Measurements from ENCODE around the gene KDM3B.
A peak's percentile ranks its signal among the peaks of the same experiment; 100 is the strongest.

Gene KDM3B

DNA sequence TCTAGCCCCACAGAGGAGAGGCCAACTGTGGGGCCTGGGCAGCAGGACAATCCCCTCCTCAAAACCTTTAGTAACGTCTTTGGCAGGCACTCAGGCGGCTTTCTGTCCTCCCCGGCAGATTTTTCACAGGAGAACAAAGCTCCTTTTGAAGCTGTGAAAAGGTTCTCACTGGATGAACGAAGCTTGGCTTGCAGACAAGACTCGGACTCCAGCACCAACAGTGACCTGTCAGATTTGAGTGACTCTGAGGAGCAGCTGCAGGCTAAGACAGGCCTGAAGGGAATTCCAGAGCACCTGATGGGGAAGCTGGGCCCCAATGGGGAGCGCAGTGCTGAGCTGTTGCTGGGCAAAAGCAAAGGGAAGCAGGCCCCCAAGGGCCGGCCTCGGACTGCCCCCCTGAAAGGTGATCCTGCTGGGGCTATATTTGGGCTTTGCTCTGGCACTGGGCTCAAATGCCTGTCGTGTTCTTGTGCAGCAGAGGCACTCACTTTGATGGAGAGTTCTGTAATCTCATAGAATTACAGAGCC, 39.4 kb downstream of the KDM3B start:
- peak in 47 of 51 donors; percentile 10 to 86 (median 53) for DNase-seq

DNA sequence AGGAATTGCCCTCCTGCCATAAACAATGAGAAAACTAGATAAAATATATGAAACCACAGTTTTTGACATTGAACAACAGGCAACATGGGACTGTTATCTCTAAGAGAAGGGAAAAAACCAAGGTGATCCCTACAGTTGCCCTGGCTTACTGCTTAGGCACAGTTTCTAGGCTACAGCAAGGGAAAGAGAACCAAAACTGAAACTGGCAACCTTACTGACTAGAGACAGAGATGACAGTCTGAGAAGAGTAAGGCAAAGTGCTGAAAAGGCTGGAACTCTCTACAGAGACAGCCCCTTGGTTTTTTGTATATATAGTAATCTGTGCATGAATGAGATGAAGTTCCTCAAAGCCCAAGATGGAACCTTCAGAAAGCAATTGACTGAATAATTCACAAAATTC, 50.2 kb downstream of the KDM3B start:
- DNase-seq, result no peak

DNA sequence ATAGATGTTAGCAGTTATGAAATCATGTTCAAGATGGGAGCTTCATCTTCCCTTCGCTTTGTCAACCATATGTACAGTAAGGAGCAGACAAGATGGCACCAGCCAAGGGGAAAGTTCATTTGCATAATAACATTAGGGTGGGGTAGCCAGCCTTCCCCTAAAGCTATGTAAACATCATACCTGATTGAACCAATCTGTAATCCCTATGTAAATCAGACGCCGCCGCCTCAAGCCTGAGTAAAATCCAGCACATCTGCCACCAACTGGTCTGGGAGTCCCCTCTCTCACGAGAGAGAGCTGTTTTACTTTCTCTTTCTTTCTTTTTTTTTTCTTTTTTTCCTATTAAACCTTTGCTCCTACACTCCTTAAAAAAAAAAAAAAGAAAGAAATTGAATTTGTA, 55.5 kb downstream of the KDM3B start:
- no peak for DNase-seq

DNA sequence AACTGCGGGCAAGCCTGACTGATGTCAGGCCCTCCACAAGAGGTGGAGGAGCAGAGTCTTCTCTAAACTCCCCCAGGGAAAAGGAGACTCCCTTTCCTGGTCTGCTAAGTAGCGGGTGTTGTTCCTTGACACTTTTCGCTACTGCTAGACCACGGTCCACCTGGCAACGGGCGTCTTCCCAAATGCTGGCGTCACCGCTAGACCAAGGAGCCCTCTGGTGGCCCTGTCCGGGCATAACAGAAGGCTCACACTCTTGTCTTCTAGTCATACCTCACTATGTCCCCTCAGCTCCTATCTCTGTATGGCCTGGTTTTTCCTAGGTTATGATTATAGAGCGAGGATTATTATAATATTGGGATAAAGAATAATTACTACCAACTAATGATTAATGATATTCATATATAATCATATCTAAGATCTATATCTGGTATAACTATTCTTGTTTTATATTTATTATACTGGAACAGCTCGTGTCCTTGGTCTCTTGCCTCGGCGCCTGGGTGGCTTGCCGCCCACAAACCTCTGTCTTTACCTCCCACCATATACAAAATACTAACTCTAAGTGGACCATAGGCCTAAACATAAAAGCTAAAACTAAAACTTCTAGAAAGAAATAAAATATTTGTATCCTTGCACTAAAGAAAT, 58.6 kb downstream of the KDM3B start:
- DNase-seq, result peak in 34 of 51 donors; percentile 1 to 76 (median 32)

DNA sequence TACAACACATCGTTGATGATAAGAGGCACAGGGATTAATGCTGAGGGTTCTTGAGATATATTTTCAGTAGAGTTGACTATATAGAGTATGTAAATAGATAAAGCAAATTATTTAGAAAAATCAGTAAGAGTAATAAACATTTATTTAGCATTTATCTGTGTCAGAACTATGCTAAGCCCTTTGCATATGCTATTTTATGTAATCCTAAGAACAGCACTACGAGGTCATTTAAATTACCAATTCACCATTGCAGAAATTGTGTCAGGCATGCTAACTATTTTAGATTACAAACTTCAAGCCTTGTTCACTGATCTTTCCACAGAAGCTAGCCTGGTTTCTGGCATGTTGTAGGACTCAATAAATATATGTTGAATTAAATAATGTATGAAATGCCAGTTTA, 66.0 kb downstream of the KDM3B start:
- DNase-seq, result no peak

DNA sequence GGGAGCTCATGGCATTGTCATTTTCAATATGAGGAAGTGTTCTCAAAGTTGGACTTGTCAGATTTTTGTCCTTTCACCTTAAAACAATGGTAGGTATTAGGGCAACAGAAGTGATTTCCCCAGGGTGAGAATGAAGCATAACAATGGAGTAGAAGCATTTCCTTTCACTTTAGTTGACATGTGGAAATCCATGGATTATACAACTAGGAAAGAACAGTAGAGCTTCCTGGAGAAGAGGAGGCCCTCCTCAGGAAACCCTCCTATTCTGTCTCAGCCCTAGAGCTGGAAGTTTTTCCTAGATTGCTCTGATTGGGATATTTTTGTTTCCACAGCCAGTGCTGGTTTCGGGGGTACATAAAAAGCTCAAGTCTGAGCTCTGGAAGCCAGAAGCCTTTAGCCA, 72.6 kb downstream of the KDM3B start:
- no peak for DNase-seq

DNA sequence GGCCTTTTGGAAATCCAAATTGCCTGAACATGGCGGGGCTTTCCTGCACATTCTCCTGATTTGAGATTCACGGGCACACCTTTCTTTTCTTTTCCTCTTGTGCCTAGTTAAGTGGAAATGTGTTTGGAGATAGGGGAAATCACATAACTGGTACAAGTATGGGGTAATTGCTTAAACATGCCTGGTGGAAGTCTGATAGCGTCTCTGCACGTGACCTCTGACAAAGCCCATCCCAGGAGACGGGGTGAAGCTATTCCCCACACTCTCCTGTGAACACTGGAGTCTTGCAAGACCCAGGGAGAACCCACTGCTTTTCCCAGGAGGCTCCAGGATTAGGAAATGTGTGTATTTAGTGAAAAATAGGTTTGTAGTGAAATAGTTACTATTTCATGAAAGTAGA, 83.5 kb downstream of the KDM3B start:
- DNase-seq, result no peak

DNA sequence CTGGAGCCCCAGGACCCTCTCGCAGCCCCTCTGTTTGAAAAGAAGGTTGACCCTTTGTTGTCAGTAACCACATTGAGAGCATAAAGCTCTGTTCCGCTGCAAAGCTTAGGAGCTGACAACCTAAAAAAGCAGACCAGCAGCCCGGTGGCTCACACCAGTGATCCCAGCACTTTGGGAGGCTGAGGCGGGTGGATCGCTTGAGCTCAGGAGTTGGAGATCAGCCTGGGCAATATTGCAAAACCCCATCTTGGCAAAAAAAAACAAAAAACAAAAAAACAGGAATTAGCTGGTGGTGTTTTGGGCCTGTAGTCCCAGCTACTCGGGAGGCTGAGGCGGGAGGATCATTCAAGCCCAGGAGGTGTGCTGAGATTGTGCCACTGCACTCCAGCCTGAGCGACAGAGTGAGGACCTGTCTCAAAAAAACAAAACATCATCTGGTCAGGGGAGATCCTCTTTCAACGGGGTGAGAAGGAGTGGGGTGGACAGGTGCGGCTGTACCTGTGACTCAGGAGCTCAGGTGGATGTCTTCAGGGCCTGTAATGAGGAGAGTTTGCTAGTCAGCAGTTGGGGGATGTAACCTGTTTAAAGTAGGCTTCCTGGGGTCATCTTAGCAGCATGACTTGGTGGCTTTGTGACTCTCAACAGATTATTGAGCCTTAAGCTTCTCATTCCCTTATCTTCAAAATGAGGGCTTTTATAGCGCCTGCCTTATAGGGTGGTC, 85.7 kb downstream of the KDM3B start:
- no peak for DNase-seq

DNA sequence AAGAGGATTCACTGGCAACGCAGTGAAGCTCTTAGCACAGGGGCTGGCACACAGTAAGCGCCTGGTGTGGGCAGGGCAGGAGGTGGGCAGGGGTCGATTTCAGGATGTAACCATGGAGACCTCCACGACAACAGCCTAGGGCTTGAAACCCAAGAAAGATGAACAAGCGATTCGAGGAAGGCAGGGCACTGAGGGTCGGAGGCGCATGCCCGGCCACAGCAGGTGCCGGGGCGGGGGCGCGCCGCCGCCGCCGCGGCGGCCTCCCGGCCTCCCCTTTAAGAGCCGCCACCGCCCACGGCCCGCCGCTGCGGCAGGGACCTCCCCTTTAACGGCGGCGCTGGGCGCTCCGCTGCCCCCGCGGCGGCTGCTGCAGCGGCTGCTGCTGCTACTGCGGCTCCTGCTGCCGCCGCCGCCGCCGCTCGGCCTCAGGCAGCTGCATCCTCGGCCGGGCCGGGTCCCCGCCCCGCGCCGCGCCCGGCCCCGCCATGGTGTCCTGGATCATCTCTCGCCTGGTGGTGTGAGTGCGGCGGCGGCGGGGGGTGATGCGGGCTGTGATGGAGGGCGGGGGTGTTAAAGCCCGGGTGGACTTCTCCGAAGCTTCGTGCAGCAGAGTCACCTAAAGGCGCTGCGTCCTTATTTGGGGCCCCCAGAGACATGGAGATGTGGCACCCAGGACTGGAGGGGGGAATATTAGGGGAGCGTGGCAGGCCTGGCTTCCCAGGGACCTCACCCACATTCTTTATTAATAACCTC, 86.4 kb downstream of the KDM3B start, which contains the start of gene REEP2:
TSS of gene REEP2 (plus strand) at position 334 of the 753 bp plus-strand sequence. CDS start at position 486, 152 bp downstream.
- DNase-seq, result peak in 25 of 51 donors; percentile 12 to 71 (median 41)

DNA sequence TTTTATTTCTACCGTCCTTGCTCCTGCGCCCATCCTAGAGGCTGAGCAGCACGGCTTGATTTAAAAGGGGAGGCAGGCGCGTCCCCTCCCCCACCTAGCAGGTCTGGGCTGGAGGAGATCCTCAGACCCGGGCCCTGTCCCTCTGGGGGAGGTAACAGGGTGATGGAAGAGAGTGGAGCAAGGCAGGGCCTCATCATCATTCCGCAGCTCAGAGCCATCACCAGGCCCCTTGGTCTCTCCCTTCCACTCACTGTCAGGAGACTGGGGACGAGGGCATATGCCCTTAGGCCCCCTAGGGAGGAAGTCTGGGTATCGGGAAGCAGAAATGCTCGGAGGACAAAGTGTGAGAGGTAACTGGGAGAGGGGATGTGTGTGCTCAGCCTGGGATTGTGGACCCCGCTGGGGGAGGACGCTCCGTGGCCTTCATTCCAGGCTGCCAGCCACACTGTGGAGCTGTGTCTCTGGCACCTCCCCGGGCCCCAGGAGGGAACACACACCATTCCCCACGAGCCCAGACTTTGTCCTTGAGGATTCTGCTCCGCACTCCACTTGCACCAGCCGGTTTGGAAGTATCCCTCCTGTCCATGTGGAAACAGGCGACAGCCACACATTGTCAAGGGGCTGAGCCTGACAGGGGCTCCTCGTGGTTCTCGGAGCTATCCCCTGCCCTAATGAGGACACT, 87.1 kb downstream of the KDM3B start:
- DNase-seq, result peak in 9 of 51 donors; percentile 12 to 71 (median 45)

DNA sequence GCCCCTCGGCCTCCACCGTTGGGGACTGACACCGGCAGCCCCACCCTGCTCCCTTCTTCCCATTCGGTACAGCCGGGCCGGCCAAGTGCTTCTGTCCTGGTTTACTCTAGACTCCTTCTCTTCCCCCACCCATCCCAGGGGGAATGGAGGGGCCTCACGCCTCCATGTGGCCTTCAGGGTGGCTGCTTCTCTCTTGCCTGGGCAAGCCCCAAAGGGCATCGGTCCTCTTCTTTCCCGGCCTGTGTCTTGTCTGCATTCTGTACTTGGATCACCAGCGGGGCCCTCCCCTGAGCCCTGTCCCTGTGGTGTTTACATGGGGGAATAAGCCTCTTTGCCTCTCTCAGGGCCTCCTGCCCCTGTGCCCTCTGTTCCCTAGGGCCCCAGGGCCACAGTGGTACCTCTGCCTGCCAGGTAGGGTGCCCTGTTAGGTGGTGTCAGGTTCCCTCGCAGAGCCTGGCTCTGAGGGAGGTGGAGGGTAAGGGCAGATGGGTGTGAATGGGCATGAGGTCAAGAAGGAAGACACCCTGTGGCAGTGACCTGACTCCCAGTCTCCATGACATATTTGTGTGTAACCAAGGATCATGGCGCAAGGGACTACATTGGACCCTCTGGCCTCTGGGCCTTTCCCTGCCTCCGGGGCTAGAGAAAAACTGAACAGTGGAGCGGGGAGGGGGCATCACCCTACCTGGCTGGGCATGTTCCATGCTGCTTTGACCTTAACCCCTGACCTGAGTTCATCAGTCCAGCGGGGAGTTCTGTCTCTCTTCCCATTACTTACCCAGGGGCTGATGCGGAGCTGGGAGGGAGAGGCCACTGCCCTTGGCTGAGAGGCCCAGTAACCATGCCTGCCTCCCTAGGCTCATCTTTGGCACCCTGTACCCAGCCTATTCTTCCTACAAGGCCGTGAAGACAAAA, 87.9 kb downstream of the KDM3B start:
- no peak for DNase-seq

DNA sequence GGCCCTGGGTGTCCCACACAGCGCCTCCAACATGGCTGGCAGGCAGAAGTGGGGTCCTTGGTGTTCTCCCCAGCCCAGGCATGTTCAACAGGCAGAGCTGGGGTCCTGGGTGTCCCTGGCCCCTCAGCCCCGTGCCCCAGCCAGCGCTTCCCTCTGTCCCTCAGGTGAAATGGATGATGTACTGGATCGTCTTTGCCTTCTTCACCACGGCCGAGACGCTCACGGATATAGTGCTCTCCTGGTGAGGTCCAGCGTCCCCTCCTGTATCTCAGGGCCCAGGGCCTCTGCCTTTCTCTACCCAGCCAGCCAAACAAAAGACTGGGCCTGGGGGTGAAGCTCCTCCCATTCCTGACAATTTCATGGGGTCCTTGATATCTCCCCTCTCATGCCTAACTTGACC, 88.7 kb downstream of the KDM3B start:
- DNase-seq, result no peak

DNA sequence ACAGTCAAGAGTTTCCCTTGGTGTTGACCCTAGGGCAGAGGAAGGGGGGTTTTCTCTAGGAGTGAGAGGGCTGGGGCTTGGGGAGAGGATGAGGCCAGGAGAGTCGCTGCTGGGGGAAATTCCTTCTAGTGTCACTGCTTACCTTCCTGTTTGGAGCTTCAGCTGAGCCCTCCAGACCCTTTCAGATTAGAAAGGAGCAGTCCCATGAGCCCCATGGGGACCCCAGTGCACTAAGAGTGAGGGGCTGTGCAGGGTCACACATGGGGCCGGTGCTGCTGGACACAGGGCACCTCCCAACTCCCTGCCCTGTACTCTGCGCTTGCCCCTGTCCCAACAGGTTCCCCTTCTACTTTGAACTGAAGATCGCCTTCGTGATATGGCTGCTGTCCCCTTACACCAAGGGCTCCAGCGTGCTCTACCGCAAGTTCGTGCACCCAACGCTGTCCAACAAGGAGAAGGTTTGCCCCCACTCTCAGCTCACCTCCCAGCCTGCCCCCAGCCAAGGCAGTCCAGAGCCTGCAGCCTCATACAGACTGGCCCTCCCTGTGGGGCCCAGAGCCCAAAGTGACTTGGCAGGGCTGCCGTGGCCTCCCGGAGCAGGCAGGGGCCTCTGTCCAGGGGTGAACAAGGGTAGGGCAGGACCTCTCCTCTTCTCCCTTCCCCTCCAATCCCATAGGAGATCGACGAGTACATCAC, 91.7 kb downstream of the KDM3B start:
- no peak for DNase-seq

DNA sequence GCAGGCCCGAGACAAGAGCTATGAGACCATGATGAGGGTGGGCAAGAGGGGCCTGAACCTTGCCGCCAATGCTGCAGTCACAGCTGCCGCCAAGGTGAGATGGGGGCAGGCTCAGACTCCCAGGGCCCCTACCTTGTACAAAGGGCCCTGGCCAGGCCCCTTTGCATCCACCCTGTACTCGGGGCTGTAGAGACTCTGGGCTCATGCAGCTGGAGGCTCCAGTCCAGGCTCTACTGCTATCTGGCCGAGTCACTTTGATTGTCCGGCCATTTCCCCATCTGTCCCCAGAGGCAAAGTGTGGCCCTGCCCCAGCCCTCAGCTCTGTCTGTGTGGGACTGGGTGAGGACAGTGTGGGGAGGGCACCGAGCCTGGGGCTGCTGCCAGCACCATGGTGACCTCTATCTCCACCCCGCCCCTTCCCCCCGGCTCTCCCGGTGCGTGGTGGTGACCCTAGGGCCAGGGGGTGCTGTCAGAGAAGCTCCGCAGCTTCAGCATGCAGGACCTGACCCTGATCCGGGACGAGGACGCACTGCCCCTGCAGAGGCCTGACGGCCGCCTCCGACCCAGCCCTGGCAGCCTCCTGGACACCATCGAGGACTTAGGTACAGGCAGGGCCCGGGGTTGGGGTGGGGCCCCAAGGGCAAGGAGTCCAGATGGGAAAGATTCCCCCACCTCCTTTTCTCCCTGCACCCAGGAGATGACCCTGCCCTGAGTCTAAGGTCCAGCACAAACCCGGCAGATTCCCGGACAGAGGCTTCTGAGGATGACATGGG, 92.5 kb downstream of the KDM3B start:
- no peak for DNase-seq

DNA sequence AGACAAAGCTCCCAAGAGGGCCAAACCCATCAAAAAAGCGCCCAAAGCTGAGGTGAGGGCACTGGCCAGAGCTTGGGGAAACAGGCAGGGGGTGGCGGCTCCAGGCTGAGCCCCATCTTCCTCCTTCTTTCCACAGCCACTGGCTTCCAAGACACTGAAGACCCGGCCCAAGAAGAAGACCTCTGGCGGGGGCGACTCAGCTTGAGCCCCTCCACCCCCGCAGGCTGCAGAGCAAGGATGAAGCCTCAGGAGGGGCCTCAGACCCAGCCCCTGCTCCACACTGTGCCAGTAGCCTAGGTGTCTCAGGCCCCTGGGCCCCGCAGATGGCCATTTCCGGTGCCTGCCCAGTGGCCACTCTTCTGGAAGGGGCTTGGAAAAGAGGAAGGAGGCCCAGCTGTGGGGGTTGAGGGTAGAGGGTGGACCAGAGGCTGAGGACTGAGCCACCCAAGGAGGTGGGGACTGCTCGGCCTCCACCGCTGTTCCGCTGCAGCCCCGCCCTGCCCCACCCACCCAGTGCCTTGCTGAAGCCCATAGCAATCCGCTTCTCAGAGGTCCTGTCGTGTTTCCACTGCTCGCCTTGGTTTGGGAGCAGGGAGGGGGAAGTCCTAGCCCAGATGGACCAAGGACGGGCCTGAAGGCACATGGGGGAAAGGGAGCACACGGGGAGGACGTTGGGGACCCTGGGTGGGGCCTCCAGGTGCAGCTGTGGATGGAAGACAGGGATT, 93.2 kb downstream of the KDM3B start:
- no peak for DNase-seq

DNA sequence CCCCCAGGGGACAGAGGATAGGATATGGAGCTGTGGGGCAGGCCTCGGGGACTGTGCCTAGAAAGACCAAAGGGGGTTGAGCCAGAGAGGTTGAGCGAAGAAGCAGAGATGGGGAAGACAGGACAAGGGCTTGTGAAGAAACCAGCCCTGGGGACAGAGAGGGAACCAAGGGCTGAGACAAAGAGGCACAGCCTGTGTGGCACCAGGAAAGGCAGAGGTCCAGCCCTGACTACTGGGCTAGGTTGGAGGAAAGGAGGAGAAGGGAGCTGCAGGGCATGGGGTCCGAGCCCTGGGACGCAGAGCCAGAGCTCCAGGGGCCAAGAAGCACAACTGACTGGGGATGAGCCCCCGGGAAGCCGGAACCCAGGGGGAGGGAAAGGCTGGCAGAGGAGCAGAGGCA, 95.6 kb downstream of the KDM3B start:
- no peak for DNase-seq

DNA sequence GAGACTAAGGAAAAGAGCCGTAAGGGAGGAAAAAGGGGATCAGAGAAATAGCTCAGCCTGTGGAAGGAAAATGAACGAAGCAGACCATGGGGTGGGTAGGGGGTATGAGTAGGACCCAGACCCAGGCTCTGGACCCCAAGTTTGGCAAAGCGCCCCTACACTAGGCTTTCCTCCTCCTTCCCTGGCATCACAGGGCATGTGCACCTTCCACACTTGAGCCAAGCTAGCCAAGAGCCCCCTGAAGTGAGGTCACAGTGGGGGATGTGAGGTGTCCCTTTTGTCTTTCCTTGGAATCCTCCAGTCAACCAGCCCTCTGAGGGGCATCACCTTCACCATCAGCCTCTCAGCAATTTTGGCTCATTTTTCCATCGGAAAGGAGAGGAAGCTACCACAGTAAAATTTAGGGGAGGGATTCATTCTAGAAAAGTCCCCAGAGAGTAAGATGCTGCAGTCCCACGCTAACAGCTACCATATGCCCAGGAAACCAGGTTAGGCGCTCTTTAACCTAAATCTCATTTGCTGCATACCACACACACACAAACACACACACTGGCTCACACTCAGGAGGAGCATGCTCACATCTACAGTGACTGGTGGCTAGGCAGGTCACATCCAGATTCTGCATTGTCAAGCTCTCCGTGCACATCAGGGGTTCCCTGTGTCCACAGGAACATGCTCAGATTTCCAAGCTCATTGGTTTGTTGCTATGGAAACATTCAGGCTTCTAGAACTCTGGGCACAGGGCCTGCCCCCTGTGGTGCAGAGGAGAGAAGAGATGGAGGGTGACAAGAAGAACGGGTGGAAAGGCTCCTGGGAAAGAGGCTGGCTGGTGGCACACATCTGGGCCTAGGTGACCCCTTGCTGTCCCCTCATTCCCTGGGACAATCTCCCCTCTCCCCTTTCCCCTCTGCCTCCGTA, 96.3 kb downstream of the KDM3B start:
- DNase-seq, result peak in 21 of 51 donors; percentile 13 to 69 (median 36)

All from hypothalamus (tissue), 51 donors.